Stimulated activated CD8-positive, alpha-beta memory T cell treated with anti-CD3 and anti-CD28 coated beads, Interleukin-15, amount 100 ng/mL, for 4 hours (primary cell): ENCODE results near the gene MACO1.
"Not testable (repeated sequence)": the region's sequence is repeated elsewhere in the genome, so short reads cannot be mapped to it uniquely, and the experiment has no call there.

Experiments
- DNase-seq, 2 donors: peaks; one replicate each; pipeline ENCODE4 v3.0.0-alpha.2; 2020; ENCODE audit warnings: low read depth in 2 of 2

Gene MACO1

GRCh38 chr1:25456502-25456901 is 25.8 kb downstream of the MACO1 start:
- no peak for DNase-seq

GRCh38 chr1:25458541-25459298 is 28.0 kb downstream of the MACO1 start:
- no peak for DNase-seq

- no peak for DNase-seq
These were observed 29.3 kb downstream of the MACO1 start for GRCh38 chr1:25460020-25460419.

GRCh38 chr1:25460816-25461215 is 30.1 kb downstream of the MACO1 start:
- DNase-seq, result not testable (repeated sequence)

- DNase-seq, result no peak
These were observed 31.2 kb downstream of the MACO1 start for GRCh38 chr1:25461849-25462248.

GRCh38 chr1:25462732-25463131 is 32.0 kb downstream of the MACO1 start:
- DNase-seq, result no peak

- no peak for DNase-seq
These were observed 36.5 kb downstream of the MACO1 start for GRCh38 chr1:25467193-25467592.

GRCh38 chr1:25467616-25468015 is 36.9 kb downstream of the MACO1 start:
- DNase-seq, result no peak

GRCh38 chr1:25468033-25468432 is 37.3 kb downstream of the MACO1 start:
- DNase-seq, result no peak

- DNase-seq, result no peak
These were observed 38.5 kb downstream of the MACO1 start for GRCh38 chr1:25469177-25469576.

- DNase-seq, result no peak
These were observed 41.8 kb downstream of the MACO1 start for GRCh38 chr1:25472471-25472870.

GRCh38 chr1:25473653-25474225 is 43.0 kb downstream of the MACO1 start:
- DNase-seq, result no peak

- DNase-seq, result no peak
These were observed 43.8 kb downstream of the MACO1 start for GRCh38 chr1:25474439-25475047.

GRCh38 chr1:25476186-25477097 is 45.7 kb downstream of the MACO1 start:
- no peak for DNase-seq

GRCh38 chr1:25477448-25478034 is 46.8 kb downstream of the MACO1 start:
- DNase-seq, result no peak

- DNase-seq, result no peak
These were observed 47.9 kb downstream of the MACO1 start for GRCh38 chr1:25478633-25479032.

GRCh38 chr1:25481625-25482024 is 50.9 kb downstream of the MACO1 start:
- no peak for DNase-seq

- no peak for DNase-seq
These were observed 51.5 kb downstream of the MACO1 start for GRCh38 chr1:25482211-25482610.

GRCh38 chr1:25484096-25484495 is 53.4 kb downstream of the MACO1 start:
- DNase-seq, result no peak

- no peak for DNase-seq
These were observed 53.8 kb downstream of the MACO1 start for GRCh38 chr1:25484533-25484932.

GRCh38 chr1:25485536-25486411 is 55.1 kb downstream of the MACO1 start:
- no peak for DNase-seq
